GM12872 (cell line): Measurements from ENCODE around the gene EMP1.

Experiments used
- TF ChIP-seq, protein P1 (sequence below): IDR thresholded peaks from 3 replicates; pipeline ENCODE4 v1.5.1; 2011; ENCODE audit warnings: low read depth, mild to moderate bottlenecking, low read length, moderate library complexity; ENCODE audit not compliant: insufficient read depth

Gene EMP1

GRCh38 chr12:13154027-13154538 is 42.4 kb upstream of the EMP1 start:
- TF ChIP-seq, protein P1, sequence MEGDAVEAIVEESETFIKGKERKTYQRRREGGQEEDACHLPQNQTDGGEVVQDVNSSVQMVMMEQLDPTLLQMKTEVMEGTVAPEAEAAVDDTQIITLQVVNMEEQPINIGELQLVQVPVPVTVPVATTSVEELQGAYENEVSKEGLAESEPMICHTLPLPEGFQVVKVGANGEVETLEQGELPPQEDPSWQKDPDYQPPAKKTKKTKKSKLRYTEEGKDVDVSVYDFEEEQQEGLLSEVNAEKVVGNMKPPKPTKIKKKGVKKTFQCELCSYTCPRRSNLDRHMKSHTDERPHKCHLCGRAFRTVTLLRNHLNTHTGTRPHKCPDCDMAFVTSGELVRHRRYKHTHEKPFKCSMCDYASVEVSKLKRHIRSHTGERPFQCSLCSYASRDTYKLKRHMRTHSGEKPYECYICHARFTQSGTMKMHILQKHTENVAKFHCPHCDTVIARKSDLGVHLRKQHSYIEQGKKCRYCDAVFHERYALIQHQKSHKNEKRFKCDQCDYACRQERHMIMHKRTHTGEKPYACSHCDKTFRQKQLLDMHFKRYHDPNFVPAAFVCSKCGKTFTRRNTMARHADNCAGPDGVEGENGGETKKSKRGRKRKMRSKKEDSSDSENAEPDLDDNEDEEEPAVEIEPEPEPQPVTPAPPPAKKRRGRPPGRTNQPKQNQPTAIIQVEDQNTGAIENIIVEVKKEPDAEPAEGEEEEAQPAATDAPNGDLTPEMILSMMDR, result no peak

- TF ChIP-seq, protein P1, result no peak
Measured at GRCh38 chr12:13154831-13155230, 41.7 kb upstream of the EMP1 start.

DNA sequence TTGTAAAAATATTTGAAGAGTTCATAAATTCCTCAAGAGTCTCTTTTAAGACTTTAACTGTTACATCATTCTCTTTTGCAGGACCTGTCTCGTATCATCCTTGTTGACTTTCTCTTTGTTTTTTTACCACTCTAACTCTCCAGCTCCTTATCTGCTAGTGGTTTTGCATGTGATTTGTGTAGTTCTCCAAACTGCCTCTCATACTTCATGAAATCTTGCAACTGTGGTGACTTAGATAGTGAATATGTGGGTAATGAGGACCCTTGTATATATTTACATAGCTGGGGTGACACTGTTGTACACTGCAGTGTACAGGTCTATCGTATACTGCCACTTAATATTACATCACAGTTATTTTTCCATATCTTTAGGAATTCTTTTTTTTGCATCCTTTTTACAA is 40.2 kb upstream of the EMP1 start:
- TF ChIP-seq, protein P1, result no peak

DNA sequence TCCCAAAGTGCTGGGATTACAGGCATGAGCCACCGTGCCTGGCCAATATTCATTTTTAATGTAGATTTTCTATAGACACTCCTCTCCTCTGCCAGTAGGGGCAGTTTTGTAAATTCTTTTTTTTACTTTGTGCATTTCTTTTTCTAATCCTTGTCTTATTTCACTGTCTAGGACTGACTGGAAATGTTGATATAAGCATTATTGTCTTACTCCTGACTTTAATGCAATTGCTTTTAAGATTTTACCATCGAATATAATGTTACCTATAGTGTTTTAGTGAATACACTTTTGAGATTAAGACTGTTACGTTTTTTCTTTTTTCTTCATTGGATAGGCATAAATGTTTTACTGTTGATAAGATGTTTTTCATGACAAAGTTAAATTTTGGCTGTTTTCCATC is 35.4 kb upstream of the EMP1 start:
- TF ChIP-seq, protein P1, result peak; percentile 32; the same call in 1 of the 3 replicates

- TF ChIP-seq, protein P1, result no peak
Measured at GRCh38 chr12:13162904-13163303, 33.6 kb upstream of the EMP1 start.

DNA sequence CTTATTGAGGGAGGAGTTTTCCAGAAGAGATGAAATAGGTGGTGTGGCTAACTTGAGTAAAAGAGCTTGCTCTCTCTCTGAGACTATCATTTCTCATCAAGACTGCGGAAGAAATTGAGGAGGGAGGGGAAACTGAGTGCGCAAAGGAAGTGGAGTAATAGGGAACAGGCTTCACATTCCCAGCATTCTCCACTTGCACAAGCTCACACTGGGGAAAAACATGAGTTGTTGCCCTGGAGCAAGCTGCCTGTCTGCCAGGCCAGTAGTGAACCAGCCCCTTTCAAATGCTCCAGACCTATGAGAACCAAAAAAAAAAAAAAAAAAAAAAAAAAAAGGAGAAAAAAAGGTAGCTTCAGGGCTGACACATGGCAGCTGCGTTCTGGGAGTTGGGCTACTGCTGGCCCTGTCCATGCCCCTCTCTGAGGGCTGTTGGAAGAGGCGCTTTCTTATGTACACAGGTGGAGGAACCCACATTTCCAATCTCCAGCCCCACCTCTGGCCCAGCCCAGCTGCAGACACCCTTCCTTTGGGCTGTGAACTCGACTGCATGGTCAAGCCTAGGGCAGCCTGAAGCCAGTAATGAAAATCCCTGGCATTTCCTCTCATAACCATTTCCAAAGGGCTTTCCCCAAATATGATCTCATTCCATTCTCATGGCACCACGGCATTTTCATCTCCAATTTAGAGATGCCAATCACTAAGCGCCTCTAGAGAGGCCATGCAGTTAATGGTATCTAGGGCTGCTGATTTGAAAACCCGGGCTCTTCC is 32.5 kb upstream of the EMP1 start:
- TF ChIP-seq, protein P1, result no peak

DNA sequence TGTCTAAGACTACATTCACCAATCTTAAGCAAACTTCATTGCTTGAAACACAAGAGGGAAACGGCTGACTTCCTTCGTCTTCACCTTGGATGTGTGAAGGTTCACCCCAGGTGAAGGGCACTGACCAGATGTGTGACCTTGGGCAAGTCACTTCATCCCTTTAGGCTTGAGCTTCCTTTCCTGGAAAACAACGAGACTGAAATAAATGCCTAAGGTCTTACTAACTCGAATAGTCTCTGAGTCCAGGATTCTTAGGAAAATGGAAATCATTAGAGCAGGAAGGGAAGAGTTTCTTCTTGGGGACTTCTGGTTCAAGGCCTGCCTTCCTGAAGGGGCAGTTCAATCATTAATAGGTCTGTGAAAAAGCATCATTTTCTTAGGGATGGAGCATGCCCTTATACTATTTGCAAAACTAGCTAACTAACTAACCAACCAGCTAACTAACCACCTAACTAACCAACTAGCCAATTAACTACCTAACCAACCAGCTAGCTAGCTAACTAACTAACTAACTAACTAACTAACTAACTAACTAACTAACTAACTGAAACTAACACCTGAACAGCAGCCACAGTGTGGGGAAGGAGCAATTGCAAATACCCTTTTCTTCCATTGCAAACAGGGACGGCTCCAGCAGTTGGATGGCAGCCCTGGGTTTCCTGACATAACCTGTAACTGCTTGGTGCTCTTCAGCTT is 31.5 kb upstream of the EMP1 start:
- TF ChIP-seq, protein P1, result no peak
